Tongue (tissue), 1 donor: ENCODE results near the gene ASB17. TPM values are rescaled to one million over a fixed set of nuclear protein-coding genes. Genes with fewer than 3 reads are reported as not detected.

ENCODE experiments used
- total RNA-seq: library from RNA; depleted of rRNA; stranded (reverse); fragments of >200 nt; gene quantifications from one replicate; pipeline ENCODE4 v1.2.3, GENCODE V29; 2014

ASB17 gene
- total RNA-seq, 1 donor from 2014 or later = not detected

Other genes with a start within 250 kb of the ASB17 start
- gene ACADM, start 207.7 kb downstream of the ASB17 start, total RNA-seq = 109 TPM
- gene RABGGTB, start 146.1 kb downstream of the ASB17 start, total RNA-seq = 98.3 TPM
- 0.51 TPM for gene MSH4, start 135.5 kb downstream of the ASB17 start, total RNA-seq
- 6.5 TPM for gene ST6GALNAC3, start 142.3 kb upstream of the ASB17 start, total RNA-seq